Upper lobe of left lung (tissue), 4 donors: ENCODE measurements around the gene FRMPD1.

ENCODE experiments used
- EP300 ChIP-seq, 4 donors: sonication (generic); formaldehyde crosslinking; IDR thresholded peaks; one replicate each; pipeline ENCODE4 v1.5.1; 2017; ENCODE audit warnings: antibody characterized with exemption in 4 of 4, control low read depth in 2 of 4
- POLR2A ChIP-seq, 4 donors: fragments of 450-650 bp; IDR thresholded peaks; one replicate each; pipeline ENCODE4 v1.5.1; 2016 to 2017; ENCODE audit warnings: antibody characterized with exemption in 4 of 4, mild to moderate bottlenecking in 2 of 4
- POLR2AphosphoS5 ChIP-seq, 2 donors: sonication (generic); formaldehyde crosslinking; IDR thresholded peaks; one replicate each; pipeline ENCODE4 v1.5.1; 2017; ENCODE audit warnings: antibody characterized with exemption in 2 of 2
- TF ChIP-seq, protein P1 (sequence below), 6 experiments: fragments of 450-650 bp in 4 of 6; fragments of 200-600 bp in 2 of 6; sonication (generic) in 2 of 6; IDR thresholded peaks; one replicate each; pipeline ENCODE4 v1.5.1; 2016 to 2019; ENCODE audit warnings: antibody characterized with exemption in 6 of 6

GRCh38 chr9:37746448-37747270 lies 95.9 kb downstream of the FRMPD1 start:
- TF ChIP-seq POLR2AphosphoS5 (IDR thresholded peaks at IDR 0.05), result no peak
- TF ChIP-seq, protein P1, sequence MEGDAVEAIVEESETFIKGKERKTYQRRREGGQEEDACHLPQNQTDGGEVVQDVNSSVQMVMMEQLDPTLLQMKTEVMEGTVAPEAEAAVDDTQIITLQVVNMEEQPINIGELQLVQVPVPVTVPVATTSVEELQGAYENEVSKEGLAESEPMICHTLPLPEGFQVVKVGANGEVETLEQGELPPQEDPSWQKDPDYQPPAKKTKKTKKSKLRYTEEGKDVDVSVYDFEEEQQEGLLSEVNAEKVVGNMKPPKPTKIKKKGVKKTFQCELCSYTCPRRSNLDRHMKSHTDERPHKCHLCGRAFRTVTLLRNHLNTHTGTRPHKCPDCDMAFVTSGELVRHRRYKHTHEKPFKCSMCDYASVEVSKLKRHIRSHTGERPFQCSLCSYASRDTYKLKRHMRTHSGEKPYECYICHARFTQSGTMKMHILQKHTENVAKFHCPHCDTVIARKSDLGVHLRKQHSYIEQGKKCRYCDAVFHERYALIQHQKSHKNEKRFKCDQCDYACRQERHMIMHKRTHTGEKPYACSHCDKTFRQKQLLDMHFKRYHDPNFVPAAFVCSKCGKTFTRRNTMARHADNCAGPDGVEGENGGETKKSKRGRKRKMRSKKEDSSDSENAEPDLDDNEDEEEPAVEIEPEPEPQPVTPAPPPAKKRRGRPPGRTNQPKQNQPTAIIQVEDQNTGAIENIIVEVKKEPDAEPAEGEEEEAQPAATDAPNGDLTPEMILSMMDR (IDR thresholded peaks at IDR 0.05), result no peak
- no peak for TF ChIP-seq EP300 (IDR thresholded peaks at IDR 0.05)
- no peak for TF ChIP-seq POLR2A (IDR thresholded peaks at IDR 0.05)
